Activated CD8-positive, alpha-beta T cell treated with anti-CD3 and anti-CD28 coated beads for 36 hours (primary cell): ENCODE data around the gene SPECC1. TPM values are rescaled to one million over a fixed set of nuclear protein-coding genes. Genes with fewer than 3 reads are reported as not detected.

Source experiments
- ATAC-seq: fragments of 200-7000 bp; cut with Tn5 transposase; one replicate; pipeline ENCODE4 v1.10.0; 2021; ENCODE audit warnings: mild to moderate bottlenecking, moderate library complexity
- CTCF ChIA-PET: fragments of 350-600 bp; sonication (Branson Sonifier 250); formaldehyde crosslinking; loops from one replicate; lab custom pipeline; 2021; ENCODE audit warnings: antibody characterized with exemption; lab: Charles Lee
- POLR2A ChIA-PET: fragments of 350-600 bp; sonication (Branson Sonifier 250); formaldehyde crosslinking; loops from one replicate; lab custom pipeline; 2021; ENCODE audit warnings: antibody characterized with exemption; lab: Charles Lee
- DNase-seq: peaks from one replicate; pipeline ENCODE4 v3.0.0-alpha.2; 2020
- H3K27ac Mint-ChIP-seq: one replicate; pipeline ENCODE4 v1.8.0; 2021; ENCODE audit warnings: mild to moderate bottlenecking, mixed read lengths
- H3K27me3 Mint-ChIP-seq: one replicate; pipeline ENCODE4 v1.8.0; 2021; ENCODE audit warnings: mixed read lengths
- H3K36me3 Mint-ChIP-seq: one replicate; pipeline ENCODE4 v1.8.0; 2021; ENCODE audit warnings: low read depth, mixed read lengths
- H3K4me1 Mint-ChIP-seq: one replicate; pipeline ENCODE4 v1.8.0; 2021; ENCODE audit warnings: low read depth, mixed read lengths
- H3K4me3 Mint-ChIP-seq: one replicate; pipeline ENCODE4 v1.8.0; 2021; ENCODE audit warnings: mild to moderate bottlenecking, moderate library complexity, mixed read lengths
- H3K9me3 Mint-ChIP-seq: one replicate; pipeline ENCODE4 v1.8.0; 2021; ENCODE audit warnings: mixed read lengths
- CTCF ChIP-seq: fragments of 200-600 bp; IDR thresholded peaks from one replicate; pipeline ENCODE4 v1.8.0; 2022; ENCODE audit warnings: antibody characterized with exemption, mild to moderate bottlenecking
- intact Hi-C: fragments of 100-400 bp; cut with micrococcal nuclease; formaldehyde crosslinking; loops from one replicate; pipeline ENCODE4 v1.10.0; 2022
- total RNA-seq, 2 experiments: library from RNA; stranded (reverse); gene quantifications; one replicate each; pipeline ENCODE4 v1.2.3, GENCODE V29; 2021

The SPECC1 gene
- total RNA-seq, 2 experiments from 2014 or later: 9.9 to 10.3 TPM

- ChIA-PET POLR2A (no interaction called here), CTCF (no interaction called here)
- no peak overlapping the region for H3K27ac Mint-ChIP-seq
- intact Hi-C loops: no loop called here
- H3K27me3 Mint-ChIP-seq: no peaks in the 10 kb centered on the region
- no peak for TF ChIP-seq CTCF
- ATAC-seq (no peak), DNase-seq (no peak)
- no peaks in the 10 kb centered on the region for H3K4me1 Mint-ChIP-seq
- H3K9me3 Mint-ChIP-seq: no peaks in the 10 kb centered on the region
- no peaks in the 10 kb centered on the region for H3K36me3 Mint-ChIP-seq
- no peak overlapping the region for H3K4me3 Mint-ChIP-seq
These were observed 209.1 kb downstream of the SPECC1 start for GRCh38 chr17:20218272-20218671.

GRCh38 chr17:20223808-20224328 lies 214.7 kb downstream of the SPECC1 start:
- Mint-ChIP-seq H3K27me3 (no peaks in the 10 kb centered on the region), H3K27ac (no peak overlapping the region), H3K9me3 (no peaks in the 10 kb centered on the region), H3K4me3 (no peak overlapping the region), H3K36me3 (no peaks in the 10 kb centered on the region), H3K4me1 (peaks cover 8% of the 10 kb centered on the region)
- ChIA-PET CTCF (interaction anchor here (1.1 to 5.7 kb wide), 3 partner anchors 97 to 103 kb away, joined by 5 to 39 read pairs (median 6); no protein-coding TSS in a partner anchor), POLR2A (no interaction called here)
- DNase-seq (no peak), ATAC-seq (no peak)
- intact Hi-C loops: no loop called here
- no peak for TF ChIP-seq CTCF

GRCh38 chr17:20224379-20224778 lies 215.2 kb downstream of the SPECC1 start:
- no peak overlapping the region for H3K27ac Mint-ChIP-seq
- no peak for DNase-seq
- peaks cover 8% of the 10 kb centered on the region for H3K4me1 Mint-ChIP-seq
- H3K9me3 Mint-ChIP-seq: no peaks in the 10 kb centered on the region
- CTCF ChIA-PET: interaction anchor here (1.1 to 5.7 kb wide), 2 partner anchors 96 to 103 kb away, joined by 5 to 39 read pairs; no protein-coding TSS in a partner anchor
- ATAC-seq: no peak
- H3K4me3 Mint-ChIP-seq: no peak overlapping the region
- POLR2A ChIA-PET: no interaction called here
- no peaks in the 10 kb centered on the region for H3K27me3 Mint-ChIP-seq
- no peak for TF ChIP-seq CTCF
- H3K36me3 Mint-ChIP-seq: no peaks in the 10 kb centered on the region
- intact Hi-C loops: no loop called here

- ATAC-seq (no peak), DNase-seq (no peak)
- ChIA-PET CTCF (interaction anchor here (1.1 to 5.7 kb wide), 6 partner anchors 12 to 104 kb away, joined by 3 to 44 read pairs (median 6); no protein-coding TSS in a partner anchor), POLR2A (no interaction called here)
- intact Hi-C loops: loop anchor here (2.0 to 5.0 kb wide), 2 partner anchors 92 to 105 kb away; no protein-coding TSS in a partner anchor
- peaks cover 8% of the 10 kb centered on the region for H3K4me1 Mint-ChIP-seq
- no peaks in the 10 kb centered on the region for H3K9me3 Mint-ChIP-seq
- no peak overlapping the region for H3K27ac Mint-ChIP-seq
- H3K27me3 Mint-ChIP-seq: no peaks in the 10 kb centered on the region
- no peak for TF ChIP-seq CTCF
- H3K4me3 Mint-ChIP-seq: no peak overlapping the region
- no peaks in the 10 kb centered on the region for H3K36me3 Mint-ChIP-seq
These were observed 216.3 kb downstream of the SPECC1 start for GRCh38 chr17:20225162-20226115.
